Esophagus muscularis mucosa (tissue), 3 donors: ENCODE data around the gene KMT2E.

Source experiments
- POLR2A ChIP-seq: fragments of 450-650 bp; IDR thresholded peaks from one replicate; pipeline ENCODE4 v1.6.1; 2017; ENCODE audit warnings: antibody characterized with exemption, moderate library complexity, mild to moderate bottlenecking, low read depth
- POLR2AphosphoS5 ChIP-seq, 2 donors: sonication (generic); formaldehyde crosslinking; IDR thresholded peaks; one replicate each; pipeline ENCODE4 v1.6.1; 2017; ENCODE audit warnings: antibody characterized with exemption in 2 of 2
- TF ChIP-seq, protein P1 (sequence below), 3 experiments: fragments of 200-600 bp in 2 of 3; fragments of 450-650 bp in 1 of 3; sonication (generic) in 2 of 3; IDR thresholded peaks; one replicate each; pipeline ENCODE4 v1.5.1; 2017 to 2019; ENCODE audit warnings: antibody characterized with exemption in 3 of 3, mild to moderate bottlenecking in 2 of 3, moderate library complexity in 1 of 3

DNA sequence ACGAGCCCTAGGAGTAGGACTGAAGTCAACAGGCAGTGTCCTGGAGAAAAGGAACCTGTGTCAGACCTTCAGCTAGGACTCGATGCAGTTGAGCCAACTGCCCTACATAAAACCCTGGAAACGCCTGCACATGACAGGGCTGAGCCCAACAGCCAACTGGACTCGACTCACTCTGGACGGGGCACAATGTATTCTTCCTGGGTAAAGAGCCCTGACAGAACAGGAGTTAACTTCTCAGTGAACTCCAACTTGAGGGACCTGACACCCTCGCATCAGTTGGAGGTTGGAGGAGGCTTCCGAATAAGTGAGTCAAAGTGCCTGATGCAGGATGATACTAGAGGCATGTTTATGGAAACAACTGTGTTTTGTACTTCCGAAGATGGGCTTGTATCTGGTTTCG, 93.5 kb downstream of the KMT2E start:
- TF ChIP-seq POLR2AphosphoS5 (IDR thresholded peaks at IDR 0.05) = peak in 1 of 2 donors; percentile 11
- TF ChIP-seq, protein P1, sequence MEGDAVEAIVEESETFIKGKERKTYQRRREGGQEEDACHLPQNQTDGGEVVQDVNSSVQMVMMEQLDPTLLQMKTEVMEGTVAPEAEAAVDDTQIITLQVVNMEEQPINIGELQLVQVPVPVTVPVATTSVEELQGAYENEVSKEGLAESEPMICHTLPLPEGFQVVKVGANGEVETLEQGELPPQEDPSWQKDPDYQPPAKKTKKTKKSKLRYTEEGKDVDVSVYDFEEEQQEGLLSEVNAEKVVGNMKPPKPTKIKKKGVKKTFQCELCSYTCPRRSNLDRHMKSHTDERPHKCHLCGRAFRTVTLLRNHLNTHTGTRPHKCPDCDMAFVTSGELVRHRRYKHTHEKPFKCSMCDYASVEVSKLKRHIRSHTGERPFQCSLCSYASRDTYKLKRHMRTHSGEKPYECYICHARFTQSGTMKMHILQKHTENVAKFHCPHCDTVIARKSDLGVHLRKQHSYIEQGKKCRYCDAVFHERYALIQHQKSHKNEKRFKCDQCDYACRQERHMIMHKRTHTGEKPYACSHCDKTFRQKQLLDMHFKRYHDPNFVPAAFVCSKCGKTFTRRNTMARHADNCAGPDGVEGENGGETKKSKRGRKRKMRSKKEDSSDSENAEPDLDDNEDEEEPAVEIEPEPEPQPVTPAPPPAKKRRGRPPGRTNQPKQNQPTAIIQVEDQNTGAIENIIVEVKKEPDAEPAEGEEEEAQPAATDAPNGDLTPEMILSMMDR (IDR thresholded peaks at IDR 0.05) = no peak
- TF ChIP-seq POLR2A = no peak
